DOHH2 (cell line): ENCODE measurements around the gene MGP.

Source experiments
- CTCF ChIP-seq: fragments of 200-600 bp; sonication (generic); IDR thresholded peaks from one replicate; pipeline ENCODE4 v1.5.1; 2014; ENCODE audit warnings: antibody characterized with exemption, mild to moderate bottlenecking, low read depth, low read length; ENCODE audit not compliant: poor library complexity, severe bottlenecking
- EZH2phosphoT487 ChIP-seq: fragments of 200-600 bp; sonication (generic); IDR thresholded peaks from 2 replicates; pipeline ENCODE4 v1.6.1; 2017; ENCODE audit warnings: borderline replicate concordance, mild to moderate bottlenecking, antibody characterized with exemption, low read length, moderate library complexity, mixed read lengths

GRCh38 chr12:14900521-14901227 is 15.0 kb upstream of the MGP start:
- no peak for TF ChIP-seq CTCF
- no peak for TF ChIP-seq EZH2phosphoT487
